ENCODE measurements around the gene CCN2.
"Not testable (repeated sequence)": the region's sequence is repeated elsewhere in the genome, so short reads cannot be mapped to it uniquely, and the experiment has no call there.

The CCN2 gene

DNA sequence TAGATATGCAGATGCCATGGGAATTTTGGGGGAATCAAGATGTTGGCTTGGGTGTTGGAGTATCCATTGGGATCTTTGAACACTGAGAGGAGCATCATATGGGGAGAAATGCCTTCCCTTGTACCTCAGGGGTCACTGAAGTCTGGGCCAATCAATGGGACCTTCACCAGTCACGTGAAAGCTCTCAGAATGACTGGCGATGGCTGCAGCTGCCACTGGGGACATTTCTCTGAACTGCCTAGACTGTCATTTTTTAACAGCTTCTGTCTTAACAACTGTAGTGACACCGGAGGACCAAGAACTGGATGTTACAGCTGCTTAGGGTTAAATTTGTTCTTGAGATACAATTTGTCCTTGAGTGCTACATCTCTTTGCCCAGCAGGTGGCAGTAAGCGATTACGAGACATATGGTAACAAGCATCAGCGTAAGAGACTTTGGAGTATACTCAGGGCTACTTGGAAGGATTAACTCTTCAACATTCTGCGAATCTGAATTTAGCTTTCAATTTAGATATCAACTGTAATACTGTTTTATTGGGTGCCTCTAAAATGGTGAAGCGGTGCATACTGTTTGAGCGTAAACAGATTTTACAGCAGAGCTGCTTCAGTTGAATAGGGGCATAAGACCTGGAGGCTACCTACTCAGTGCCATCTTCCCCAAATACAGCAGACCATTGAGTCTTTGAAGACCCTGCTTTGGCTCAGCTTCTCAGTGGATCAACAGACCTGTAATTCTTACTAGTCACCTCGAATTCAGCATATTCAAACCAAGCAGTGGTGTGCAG, 36.0 kb downstream of the CCN2 start:
- FAIRE-seq (peak; percentile 88), DNase-seq (ENCODE audit: insufficient read length, low spot score) (no peak)
- no peak for TF ChIP-seq TAF1 (IDR thresholded peaks at IDR 0.05; ENCODE audit: low read depth, low read length)
- no peak for TF ChIP-seq POLR2A (IDR thresholded peaks at IDR 0.05; ENCODE audit: low read depth, low read length)
- TF ChIP-seq SPI1 (IDR thresholded peaks at IDR 0.05; ENCODE audit: low read depth, low read length): no peak
- TF ChIP-seq PAX5 (IDR thresholded peaks at IDR 0.05; ENCODE audit: insufficient read depth, low read length, severe bottlenecking): no peak

DNA sequence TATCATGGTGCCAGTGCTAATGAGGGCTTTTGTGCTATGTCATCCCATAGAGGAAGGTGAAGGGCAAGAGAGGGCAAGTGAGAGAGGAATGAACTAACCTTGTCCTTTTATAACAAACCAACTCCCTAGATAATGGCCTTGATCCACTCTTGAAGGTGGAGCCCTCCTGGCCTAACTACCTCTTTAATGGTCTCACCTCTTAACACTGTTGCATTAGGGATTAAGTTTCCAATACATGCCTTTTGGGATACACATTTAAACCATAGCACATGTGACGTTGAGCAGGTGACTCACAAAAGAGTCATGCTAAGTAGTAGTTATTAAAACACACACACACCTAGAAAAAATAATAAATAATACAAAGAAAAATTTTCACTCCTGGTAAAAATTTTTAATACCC, 36.9 kb downstream of the CCN2 start:
- TF ChIP-seq POLR2A (IDR thresholded peaks at IDR 0.05; ENCODE audit: low read depth, low read length) (no peak), SPI1 (IDR thresholded peaks at IDR 0.05; ENCODE audit: low read depth, low read length) (no peak), POU2F2 (IDR thresholded peaks at IDR 0.05; ENCODE audit: low read depth, low read length) (no peak), TAF1 (IDR thresholded peaks at IDR 0.05; ENCODE audit: low read depth, low read length) (no peak), POLR2AphosphoS5 (IDR thresholded peaks at IDR 0.05; ENCODE audit: low read depth, low read length) (no peak), PAX5 (IDR thresholded peaks at IDR 0.05; ENCODE audit: insufficient read depth, low read length, severe bottlenecking) (no peak)
- FAIRE-seq: no peak
- no peak for DNase-seq (ENCODE audit: insufficient read length, low spot score)

DNA sequence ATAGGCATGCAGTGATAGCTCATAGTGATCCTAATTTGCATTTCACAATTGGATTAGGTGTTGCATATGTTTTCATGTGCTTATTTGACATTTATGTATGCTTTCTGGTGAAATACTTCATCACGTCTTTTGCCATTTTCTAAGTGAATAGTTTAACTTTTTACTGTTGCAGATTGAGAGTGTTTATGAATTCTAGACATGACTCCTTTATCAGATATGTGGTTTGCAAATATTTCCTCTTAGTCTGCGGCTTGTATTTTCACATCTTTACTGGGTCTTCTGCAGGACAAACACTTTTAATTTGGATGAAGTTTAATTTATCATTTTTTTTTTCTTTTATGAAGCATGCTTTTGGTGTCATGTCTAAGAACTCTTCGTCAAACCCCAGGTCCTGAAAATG, 39.2 kb downstream of the CCN2 start:
- DNase-seq (ENCODE audit: insufficient read length, low spot score): no peak
- FAIRE-seq: no peak
- TF ChIP-seq TAF1 (IDR thresholded peaks at IDR 0.05; ENCODE audit: low read depth, low read length): no peak
- no peak for TF ChIP-seq POU2F2 (IDR thresholded peaks at IDR 0.05; ENCODE audit: low read depth, low read length)
- TF ChIP-seq POLR2A (IDR thresholded peaks at IDR 0.05; ENCODE audit: low read depth, low read length): no peak
- TF ChIP-seq SPI1 (IDR thresholded peaks at IDR 0.05; ENCODE audit: low read depth, low read length): no peak

DNA sequence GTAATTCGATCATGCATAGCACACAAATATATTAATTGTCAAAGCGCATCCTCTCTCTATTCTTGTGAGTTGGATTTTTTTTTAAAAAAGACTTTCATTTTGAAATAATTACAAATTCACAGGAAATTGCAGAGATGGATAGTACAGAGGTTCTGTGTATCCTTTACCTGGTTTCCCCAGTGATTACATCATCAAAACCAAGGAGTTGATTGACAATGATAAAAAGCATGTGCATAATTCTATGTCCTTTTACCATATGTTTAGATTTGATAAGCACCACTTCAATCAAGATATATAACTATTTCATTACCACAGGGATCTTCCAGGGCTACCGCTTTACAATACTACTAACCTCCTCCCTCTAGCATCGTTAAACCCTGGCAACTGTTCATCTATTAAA, 40.2 kb downstream of the CCN2 start:
- FAIRE-seq: no peak
- DNase-seq (ENCODE audit: insufficient read length, low spot score): no peak
- TF ChIP-seq POU2F2 (IDR thresholded peaks at IDR 0.05; ENCODE audit: low read depth, low read length) (no peak), POLR2A (IDR thresholded peaks at IDR 0.05; ENCODE audit: low read depth, low read length) (no peak), PAX5 (IDR thresholded peaks at IDR 0.05; ENCODE audit: insufficient read depth, low read length, severe bottlenecking) (no peak), TAF1 (IDR thresholded peaks at IDR 0.05; ENCODE audit: low read depth, low read length) (no peak), SPI1 (IDR thresholded peaks at IDR 0.05; ENCODE audit: low read depth, low read length) (no peak), POLR2AphosphoS5 (IDR thresholded peaks at IDR 0.05; ENCODE audit: low read depth, low read length) (no peak)

DNA sequence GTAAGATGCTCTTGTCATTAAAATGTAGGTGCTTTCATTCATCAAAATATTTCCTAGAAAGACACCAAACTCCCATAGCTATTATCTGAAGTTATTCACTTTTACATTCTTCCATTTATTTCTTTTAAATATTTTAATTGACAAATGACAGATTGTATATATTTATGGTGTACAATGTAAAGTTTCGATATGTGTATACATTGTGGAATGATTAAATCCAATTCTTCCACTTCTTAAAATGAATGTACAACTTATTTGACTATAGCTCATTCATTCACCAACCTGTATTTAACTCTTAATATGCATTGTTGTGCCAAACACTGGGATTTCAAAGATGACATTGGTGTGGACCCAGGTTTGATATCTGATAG, 41.0 kb downstream of the CCN2 start:
- DNase-seq (ENCODE audit: insufficient read length, low spot score) (no peak), FAIRE-seq (no peak)
- TF ChIP-seq POLR2AphosphoS5 (IDR thresholded peaks at IDR 0.05; ENCODE audit: low read depth, low read length): no peak
- no peak for TF ChIP-seq POLR2A (IDR thresholded peaks at IDR 0.05; ENCODE audit: low read depth, low read length)
- no peak for TF ChIP-seq TAF1 (IDR thresholded peaks at IDR 0.05; ENCODE audit: low read depth, low read length)
- no peak for TF ChIP-seq PAX5 (IDR thresholded peaks at IDR 0.05; ENCODE audit: insufficient read depth, low read length, severe bottlenecking)
- TF ChIP-seq POU2F2 (IDR thresholded peaks at IDR 0.05; ENCODE audit: low read depth, low read length): no peak
- no peak for TF ChIP-seq SPI1 (IDR thresholded peaks at IDR 0.05; ENCODE audit: low read depth, low read length)

DNA sequence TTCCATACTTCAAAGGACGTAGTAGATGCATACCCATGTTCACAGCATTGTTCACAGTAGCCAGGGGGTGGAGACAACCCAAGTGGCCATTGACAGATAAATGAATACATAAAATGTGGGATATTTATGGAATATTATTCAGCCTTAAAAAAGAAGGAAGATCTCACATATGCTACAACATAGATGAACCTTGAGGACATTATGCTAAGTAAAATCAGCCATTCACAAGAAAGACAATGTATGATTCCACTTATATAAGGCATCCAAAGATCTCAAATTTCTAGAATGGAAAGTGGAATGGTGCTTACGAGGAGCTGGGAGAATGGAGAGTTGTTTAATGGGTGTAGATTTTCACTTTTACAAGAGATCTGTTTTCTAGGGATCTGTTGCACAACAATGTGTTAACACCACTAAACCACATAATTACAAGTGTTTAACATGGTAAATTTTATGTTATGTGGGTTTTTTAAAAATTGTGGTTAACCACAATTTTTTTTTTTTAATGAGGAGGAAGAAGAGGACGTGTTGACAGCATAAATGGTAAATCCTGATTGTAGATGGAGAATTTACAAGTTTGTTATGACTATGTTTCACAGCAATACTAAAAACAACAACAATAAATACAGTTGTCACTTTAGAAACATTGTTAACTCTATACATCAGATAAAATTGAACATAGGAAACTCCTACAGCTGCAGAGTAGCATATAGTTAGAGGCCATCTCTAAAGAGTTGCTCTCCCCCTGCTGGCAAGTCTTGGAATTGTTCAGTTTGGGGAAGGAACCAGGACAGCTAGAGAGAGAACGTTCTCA, 41.6 kb downstream of the CCN2 start:
- TF ChIP-seq TAF1 (IDR thresholded peaks at IDR 0.05; ENCODE audit: low read depth, low read length) (no peak), POLR2A (IDR thresholded peaks at IDR 0.05; ENCODE audit: low read depth, low read length) (no peak), POU2F2 (IDR thresholded peaks at IDR 0.05; ENCODE audit: low read depth, low read length) (no peak), PAX5 (IDR thresholded peaks at IDR 0.05; ENCODE audit: insufficient read depth, low read length, severe bottlenecking) (no peak), SPI1 (IDR thresholded peaks at IDR 0.05; ENCODE audit: low read depth, low read length) (no peak), POLR2AphosphoS5 (IDR thresholded peaks at IDR 0.05; ENCODE audit: low read depth, low read length) (no peak)
- FAIRE-seq: peak; percentile 48
- no peak for DNase-seq (ENCODE audit: insufficient read length, low spot score)

DNA sequence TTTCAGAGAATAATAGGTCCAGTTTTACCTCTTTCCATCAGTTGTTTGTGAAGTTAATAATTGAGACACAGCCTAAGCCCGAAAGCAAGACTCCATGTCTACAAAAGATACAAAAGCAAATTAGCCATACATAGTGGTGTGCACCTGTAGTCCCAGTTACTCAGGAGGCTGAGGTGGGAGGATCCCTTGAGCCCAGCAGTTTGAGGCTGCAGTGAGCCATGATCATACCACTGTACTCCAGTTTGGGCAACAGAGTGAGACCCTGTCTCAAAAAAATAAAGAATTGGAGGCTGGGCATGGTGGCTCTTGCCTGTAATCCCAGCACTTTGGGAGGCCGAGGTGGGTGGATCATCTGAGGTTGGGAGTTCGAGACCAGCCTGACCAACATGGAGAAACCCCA, 42.4 kb downstream of the CCN2 start:
- not testable (repeated sequence) for DNase-seq (ENCODE audit: insufficient read length, low spot score); FAIRE-seq

DNA sequence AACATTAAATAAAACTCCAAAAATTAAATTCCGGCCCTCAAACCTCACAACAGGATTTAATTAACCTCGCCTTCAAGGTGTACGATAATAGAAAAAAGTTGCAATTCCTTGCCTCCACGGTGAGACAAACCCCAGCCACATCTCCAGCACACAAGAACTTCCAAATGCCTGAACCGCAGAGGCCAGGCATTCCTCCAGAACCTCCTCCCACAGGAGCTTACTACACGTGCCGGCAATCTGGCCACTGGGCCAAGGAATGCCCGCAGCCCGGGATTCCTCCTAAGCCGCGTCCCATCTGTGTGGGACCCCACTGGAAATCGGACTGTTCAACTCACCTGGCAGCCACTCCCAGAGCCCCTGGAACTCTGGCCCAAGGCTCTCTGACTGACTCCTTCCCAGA, 47.4 kb downstream of the CCN2 start:
- not testable (repeated sequence) for FAIRE-seq; DNase-seq (ENCODE audit: insufficient read length, low spot score)

DNA sequence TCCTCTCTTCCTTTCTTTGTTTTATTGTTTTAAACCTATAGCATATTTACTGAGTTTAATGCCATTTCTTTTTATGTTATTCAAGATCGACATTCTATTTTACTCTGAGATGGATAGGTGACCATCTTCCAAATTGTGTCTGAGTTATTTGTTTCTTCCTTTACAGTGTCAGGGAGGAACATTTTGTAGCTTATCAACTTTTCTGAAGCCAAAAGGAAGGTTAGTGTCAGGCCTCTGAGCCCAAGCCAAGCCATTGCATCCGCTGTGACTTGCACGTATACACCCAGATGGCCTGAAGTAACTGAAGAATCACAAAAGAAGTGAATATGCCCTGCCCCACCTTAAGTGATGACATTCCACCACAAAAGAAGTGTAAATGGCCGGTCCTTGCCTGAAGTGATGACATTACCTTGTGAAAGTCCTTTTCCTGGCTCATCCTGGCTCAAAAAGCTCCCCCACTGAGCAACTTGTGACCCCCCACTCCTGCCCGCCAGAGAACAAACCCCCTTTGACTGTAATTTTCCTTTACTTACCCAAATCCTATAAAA, 49.8 kb downstream of the CCN2 start:
- not testable (repeated sequence) for FAIRE-seq; DNase-seq (ENCODE audit: insufficient read length, low spot score)

DNA sequence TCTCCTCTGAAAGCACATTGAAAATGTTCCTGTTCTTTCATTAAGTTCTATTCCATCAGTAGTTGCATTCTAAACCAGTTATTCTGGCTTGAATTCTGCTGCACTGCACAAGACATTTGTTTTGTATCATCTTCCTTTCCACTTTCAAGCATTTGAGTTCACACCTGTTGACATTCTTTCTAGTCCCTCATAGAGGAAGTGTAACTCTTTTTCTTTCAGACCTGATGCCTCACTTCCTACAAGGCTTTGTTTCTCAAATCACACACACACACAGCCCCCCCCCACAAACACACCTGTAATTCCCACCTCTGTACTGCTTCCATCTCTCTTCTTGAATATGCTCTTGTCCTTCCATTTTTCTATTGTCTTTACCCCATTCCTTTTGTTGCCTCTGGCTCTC, 50.9 kb downstream of the CCN2 start:
- TF ChIP-seq POLR2AphosphoS5 (IDR thresholded peaks at IDR 0.05; ENCODE audit: low read depth, low read length) (no peak), POU2F2 (IDR thresholded peaks at IDR 0.05; ENCODE audit: low read depth, low read length) (no peak), PAX5 (IDR thresholded peaks at IDR 0.05; ENCODE audit: insufficient read depth, low read length, severe bottlenecking) (no peak), TAF1 (IDR thresholded peaks at IDR 0.05; ENCODE audit: low read depth, low read length) (no peak), SPI1 (IDR thresholded peaks at IDR 0.05; ENCODE audit: low read depth, low read length) (peak; percentile 7; the same call in 1 of the 2 replicates), POLR2A (IDR thresholded peaks at IDR 0.05; ENCODE audit: low read depth, low read length) (no peak)
- DNase-seq (ENCODE audit: insufficient read length, low spot score): no peak
- FAIRE-seq: no peak

Measured in GM12891 (cell line).